Neural cell (in vitro differentiated cells): ENCODE results near the gene PTPRA. TPM values are rescaled to one million over a fixed set of nuclear protein-coding genes. Genes with fewer than 3 reads are reported as not detected.

Experiments
- H2AFZ ChIP-seq: fragments of 200-600, 300-800 bp; sonication (generic), shearing (Covaris generic); 2 replicates; pipeline ENCODE4 v1.6.0; 2014; ENCODE audit warnings: low read depth, mild to moderate bottlenecking, antibody characterized with exemption, low read length, moderate library complexity
- H3F3A ChIP-seq: fragments of 200-600 bp; shearing (Covaris generic); 2 replicates; pipeline ENCODE4 v1.6.1; 2016; ENCODE audit warnings: mild to moderate bottlenecking, moderate library complexity, mixed read lengths, antibody characterized with exemption, low read length; ENCODE audit not compliant: insufficient read depth, poor library complexity, severe bottlenecking
- H3K27ac ChIP-seq: fragments of 200-600, 300-800 bp; sonication (generic), shearing (Covaris generic); 2 replicates; pipeline ENCODE4 v1.5.1; 2014; ENCODE audit warnings: mild to moderate bottlenecking, low read length, moderate library complexity
- H3K27me3 ChIP-seq: fragments of 300-800, 200-600 bp; sonication (generic), shearing (Covaris generic); 2 replicates; pipeline ENCODE4 v1.6.0; 2014; ENCODE audit warnings: mild to moderate bottlenecking, low read depth, low read length, moderate library complexity; ENCODE audit not compliant: insufficient read depth
- H3K36me3 ChIP-seq: fragments of 300-800, 200-600 bp; sonication (generic), shearing (Covaris generic); 2 replicates; pipeline ENCODE4 v1.5.1; 2014; ENCODE audit warnings: mild to moderate bottlenecking, antibody characterized with exemption, low read length, moderate library complexity; ENCODE audit not compliant: insufficient read depth
- H3K4me2 ChIP-seq: fragments of 300-800, 200-600 bp; sonication (generic), shearing (Covaris generic); 2 replicates; pipeline ENCODE4 v1.6.0; 2014; ENCODE audit warnings: mild to moderate bottlenecking, low read length
- H3K4me3 ChIP-seq: fragments of 300-800, 200-600 bp; sonication (generic), shearing (Covaris generic); 2 replicates; pipeline ENCODE4 v1.5.1; 2014; ENCODE audit warnings: mild to moderate bottlenecking, low read length, moderate library complexity
- H3K79me2 ChIP-seq: fragments of 200-600 bp; shearing (Covaris generic); replicated peaks from 2 replicates; pipeline ENCODE4 v1.6.0; 2014; ENCODE audit warnings: mild to moderate bottlenecking, low read length, moderate library complexity; ENCODE audit not compliant: insufficient read depth
- H3K9ac ChIP-seq: fragments of 300-800, 200-600 bp; sonication (generic), shearing (Covaris generic); 2 replicates; pipeline ENCODE4 v1.6.1; 2016; ENCODE audit warnings: mild to moderate bottlenecking, low read length, mixed read lengths
- H3K9me2 ChIP-seq: fragments of 200-600 bp; shearing (Covaris generic); 2 replicates; pipeline ENCODE4 v1.6.1; 2016; ENCODE audit warnings: mild to moderate bottlenecking, low read length, mixed read lengths; ENCODE audit not compliant: insufficient read depth
- H3K9me3 ChIP-seq: fragments of 200-600, 300-800 bp; sonication (generic), shearing (Covaris generic); 2 replicates; pipeline ENCODE4 v1.6.1; 2016; ENCODE audit warnings: mild to moderate bottlenecking, mixed run types, low read length, moderate library complexity, mixed read lengths
- H4K20me1 ChIP-seq: fragments of 200-600 bp; shearing (Covaris generic); 2 replicates; pipeline ENCODE4 v1.6.1; 2016; ENCODE audit warnings: mild to moderate bottlenecking, mixed run types; ENCODE audit not compliant: insufficient read depth
- EP300 ChIP-seq: fragments of 450-650 bp; conservative IDR thresholded peaks from 2 replicates; pipeline ENCODE4 v1.6.1; 2014; ENCODE audit warnings: antibody characterized with exemption, mild to moderate bottlenecking, moderate library complexity; ENCODE audit not compliant: poor library complexity, severe bottlenecking
- EZH2 ChIP-seq: fragments of 200-600, 300-800 bp; shearing (Covaris generic), sonication (generic); IDR thresholded peaks from 2 replicates; pipeline ENCODE4 v1.6.1; 2014; ENCODE audit warnings: antibody characterized with exemption, low read length, borderline replicate concordance, mild to moderate bottlenecking; ENCODE audit not compliant: insufficient read depth, poor library complexity, severe bottlenecking
- MXI1 ChIP-seq: fragments of 450-650 bp; conservative IDR thresholded peaks from 2 replicates; pipeline ENCODE4 v1.6.1; 2014; ENCODE audit warnings: antibody characterized with exemption, mild to moderate bottlenecking; ENCODE audit not compliant: poor library complexity, severe bottlenecking
- POLR2AphosphoS5 ChIP-seq: IDR thresholded peaks from 2 replicates; pipeline ENCODE4 v1.6.1; 2012
- RAD21 ChIP-seq: fragments of 450-650 bp; conservative IDR thresholded peaks from 2 replicates; pipeline ENCODE4 v1.6.1; 2014; ENCODE audit warnings: antibody characterized with exemption, mild to moderate bottlenecking, moderate library complexity
- SMC3 ChIP-seq: fragments of 450-650 bp; conservative IDR thresholded peaks from 2 replicates; pipeline ENCODE4 v1.6.1; 2014; ENCODE audit warnings: antibody characterized with exemption, mild to moderate bottlenecking, moderate library complexity; ENCODE audit not compliant: poor library complexity
- TAF1 ChIP-seq: IDR thresholded peaks from 2 replicates; pipeline ENCODE4 v1.6.1; 2012; ENCODE audit warnings: low read depth
- polyA plus RNA-seq: library from polyadenylated mRNA; depleted of rRNA; stranded (reverse); fragments of >200 nt; gene quantifications from 2 replicates; pipeline ENCODE4 v1.2.3, GENCODE V29; 2014
- TF ChIP-seq, protein P1 (sequence below): IDR thresholded peaks from 2 replicates; pipeline ENCODE4 v1.6.1; 2012; ENCODE audit warnings: borderline replicate concordance
- TF ChIP-seq, protein P2 (sequence below): fragments of 450-650 bp; IDR thresholded peaks from 2 replicates; pipeline ENCODE4 v1.5.1; 2014; ENCODE audit warnings: antibody characterized with exemption, mild to moderate bottlenecking, moderate library complexity; ENCODE audit not compliant: poor library complexity, severe bottlenecking

Gene PTPRA
- polyA plus RNA-seq, 1 donor from 2014 or later = 68.2 TPM

DNA sequence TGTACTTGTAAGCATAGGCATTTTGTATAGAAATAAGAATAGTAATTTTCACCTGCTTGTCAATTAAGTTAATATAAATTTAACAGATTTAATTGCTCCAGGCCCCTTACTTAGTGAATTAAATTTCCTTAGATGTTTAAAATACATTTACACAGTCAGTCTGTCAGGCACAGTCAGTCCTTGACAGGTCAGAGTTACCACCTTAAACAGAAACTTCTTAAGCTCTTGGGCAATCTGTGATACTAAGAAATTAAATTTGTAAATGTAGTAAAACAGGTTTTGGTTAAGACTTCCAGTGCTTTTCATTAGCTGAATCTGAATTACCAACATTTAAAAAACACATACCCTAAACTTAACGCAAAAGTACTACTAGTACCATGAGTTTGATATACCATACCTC lies 15.9 kb downstream of the PTPRA start:
- Histone ChIP-seq H3K9me2 (no peaks in the 10 kb centered on the region), H3K4me2 (no peak overlapping the region), H3F3A (no peaks in the 10 kb centered on the region), H3K9me3 (no peaks in the 10 kb centered on the region), H3K9ac (no peak overlapping the region), H3K27ac (no peak overlapping the region), H2AFZ (no peak overlapping the region), H4K20me1 (no peaks in the 10 kb centered on the region), H3K4me3 (no peak overlapping the region), H3K79me2 (peaks cover 71% of the 10 kb centered on the region), H3K27me3 (no peaks in the 10 kb centered on the region), H3K36me3 (peaks cover 8% of the 10 kb centered on the region)
- TF ChIP-seq POLR2AphosphoS5 (no peak), EZH2 (no peak), EP300 (no peak)
- TF ChIP-seq, protein P1, sequence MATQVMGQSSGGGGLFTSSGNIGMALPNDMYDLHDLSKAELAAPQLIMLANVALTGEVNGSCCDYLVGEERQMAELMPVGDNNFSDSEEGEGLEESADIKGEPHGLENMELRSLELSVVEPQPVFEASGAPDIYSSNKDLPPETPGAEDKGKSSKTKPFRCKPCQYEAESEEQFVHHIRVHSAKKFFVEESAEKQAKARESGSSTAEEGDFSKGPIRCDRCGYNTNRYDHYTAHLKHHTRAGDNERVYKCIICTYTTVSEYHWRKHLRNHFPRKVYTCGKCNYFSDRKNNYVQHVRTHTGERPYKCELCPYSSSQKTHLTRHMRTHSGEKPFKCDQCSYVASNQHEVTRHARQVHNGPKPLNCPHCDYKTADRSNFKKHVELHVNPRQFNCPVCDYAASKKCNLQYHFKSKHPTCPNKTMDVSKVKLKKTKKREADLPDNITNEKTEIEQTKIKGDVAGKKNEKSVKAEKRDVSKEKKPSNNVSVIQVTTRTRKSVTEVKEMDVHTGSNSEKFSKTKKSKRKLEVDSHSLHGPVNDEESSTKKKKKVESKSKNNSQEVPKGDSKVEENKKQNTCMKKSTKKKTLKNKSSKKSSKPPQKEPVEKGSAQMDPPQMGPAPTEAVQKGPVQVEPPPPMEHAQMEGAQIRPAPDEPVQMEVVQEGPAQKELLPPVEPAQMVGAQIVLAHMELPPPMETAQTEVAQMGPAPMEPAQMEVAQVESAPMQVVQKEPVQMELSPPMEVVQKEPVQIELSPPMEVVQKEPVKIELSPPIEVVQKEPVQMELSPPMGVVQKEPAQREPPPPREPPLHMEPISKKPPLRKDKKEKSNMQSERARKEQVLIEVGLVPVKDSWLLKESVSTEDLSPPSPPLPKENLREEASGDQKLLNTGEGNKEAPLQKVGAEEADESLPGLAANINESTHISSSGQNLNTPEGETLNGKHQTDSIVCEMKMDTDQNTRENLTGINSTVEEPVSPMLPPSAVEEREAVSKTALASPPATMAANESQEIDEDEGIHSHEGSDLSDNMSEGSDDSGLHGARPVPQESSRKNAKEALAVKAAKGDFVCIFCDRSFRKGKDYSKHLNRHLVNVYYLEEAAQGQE = no peak

DNA sequence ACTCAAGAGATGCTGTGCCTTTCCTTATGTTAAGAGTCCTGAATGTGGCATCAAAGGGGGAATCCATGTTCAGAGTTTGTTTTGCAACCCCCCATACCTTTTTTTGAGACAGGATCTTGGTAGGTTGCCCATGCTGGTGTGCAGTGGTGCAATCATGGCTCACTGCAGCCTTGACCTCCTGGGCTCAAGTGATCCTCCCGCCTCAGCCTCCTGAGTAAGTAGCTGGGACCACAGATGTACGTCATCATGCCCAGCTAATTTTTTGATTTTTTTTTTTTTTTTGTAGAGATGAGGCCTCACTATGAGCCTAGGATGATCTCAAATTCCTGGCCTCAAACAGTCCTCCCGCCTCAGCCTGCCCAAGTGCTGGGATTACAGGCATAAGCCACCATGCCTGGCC lies 16.5 kb downstream of the PTPRA start:
- TF ChIP-seq EZH2 (no peak), TAF1 (no peak), MXI1 (no peak), RAD21 (no peak), SMC3 (no peak)
- TF ChIP-seq, protein P2, sequence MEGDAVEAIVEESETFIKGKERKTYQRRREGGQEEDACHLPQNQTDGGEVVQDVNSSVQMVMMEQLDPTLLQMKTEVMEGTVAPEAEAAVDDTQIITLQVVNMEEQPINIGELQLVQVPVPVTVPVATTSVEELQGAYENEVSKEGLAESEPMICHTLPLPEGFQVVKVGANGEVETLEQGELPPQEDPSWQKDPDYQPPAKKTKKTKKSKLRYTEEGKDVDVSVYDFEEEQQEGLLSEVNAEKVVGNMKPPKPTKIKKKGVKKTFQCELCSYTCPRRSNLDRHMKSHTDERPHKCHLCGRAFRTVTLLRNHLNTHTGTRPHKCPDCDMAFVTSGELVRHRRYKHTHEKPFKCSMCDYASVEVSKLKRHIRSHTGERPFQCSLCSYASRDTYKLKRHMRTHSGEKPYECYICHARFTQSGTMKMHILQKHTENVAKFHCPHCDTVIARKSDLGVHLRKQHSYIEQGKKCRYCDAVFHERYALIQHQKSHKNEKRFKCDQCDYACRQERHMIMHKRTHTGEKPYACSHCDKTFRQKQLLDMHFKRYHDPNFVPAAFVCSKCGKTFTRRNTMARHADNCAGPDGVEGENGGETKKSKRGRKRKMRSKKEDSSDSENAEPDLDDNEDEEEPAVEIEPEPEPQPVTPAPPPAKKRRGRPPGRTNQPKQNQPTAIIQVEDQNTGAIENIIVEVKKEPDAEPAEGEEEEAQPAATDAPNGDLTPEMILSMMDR = no peak
- TF ChIP-seq, protein P1 = no peak
- Histone ChIP-seq H3K79me2 (peaks cover 70% of the 10 kb centered on the region), H3K4me2 (no peak overlapping the region), H3K27me3 (no peaks in the 10 kb centered on the region), H3F3A (no peaks in the 10 kb centered on the region), H3K27ac (no peak overlapping the region), H3K9me3 (no peaks in the 10 kb centered on the region), H3K9me2 (no peaks in the 10 kb centered on the region), H3K4me3 (no peak overlapping the region), H2AFZ (no peak overlapping the region), H4K20me1 (no peaks in the 10 kb centered on the region), H3K9ac (no peak overlapping the region), H3K36me3 (peaks cover 8% of the 10 kb centered on the region)
